NK-92 treated with Interleukin-12 subunit alpha and Interleukin-12 subunit beta, amount 100 ng/mL, for 24 hours (cell line): ENCODE measurements around the gene KIF20B.
"Not testable (repeated sequence)": the region's sequence is repeated elsewhere in the genome, so short reads cannot be mapped to it uniquely, and the experiment has no call there.

Experiments
- DNase-seq: peaks from one replicate; lab custom pipeline; 2025; lab: John Stamatoyannopoulos, UW

KIF20B gene

DNA sequence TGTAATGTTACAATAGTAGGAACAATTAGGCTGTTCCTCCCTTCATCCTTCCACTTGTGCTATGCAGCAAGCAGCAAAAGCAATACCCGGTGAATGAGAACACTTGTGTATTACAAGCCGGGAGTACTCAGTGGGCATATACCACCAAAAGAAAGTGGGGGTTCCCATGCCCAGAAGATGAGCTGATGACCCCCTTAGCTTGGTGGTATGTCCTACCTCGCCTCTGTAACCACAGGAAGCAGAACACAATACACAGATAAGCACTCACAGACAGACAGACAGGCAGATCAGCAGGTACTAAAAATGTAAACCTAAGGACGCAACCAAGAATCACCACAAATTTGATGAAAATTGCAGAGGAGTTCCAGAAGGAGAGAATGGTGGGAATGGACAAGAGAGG is 15.5 kb upstream of the KIF20B start:
- DNase-seq = no peak

DNA sequence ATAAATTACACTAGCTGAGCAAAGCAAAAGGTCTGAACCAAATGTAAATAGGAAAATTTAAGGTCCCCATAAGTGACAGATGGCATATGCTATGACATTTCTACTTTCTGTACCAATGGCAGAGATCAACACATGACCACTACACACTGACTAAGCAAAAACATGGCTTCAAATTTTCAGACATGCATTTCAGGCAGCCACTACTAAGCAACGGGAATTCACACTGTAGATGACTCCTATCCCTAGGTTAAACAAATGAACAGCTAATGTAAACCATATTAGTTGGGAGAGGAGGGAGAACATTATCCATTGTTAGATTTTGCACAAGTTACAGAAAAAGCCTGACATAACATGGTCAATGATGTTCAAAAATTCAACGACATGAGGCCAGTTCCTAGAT is 11.4 kb upstream of the KIF20B start:
- no peak for DNase-seq

DNA sequence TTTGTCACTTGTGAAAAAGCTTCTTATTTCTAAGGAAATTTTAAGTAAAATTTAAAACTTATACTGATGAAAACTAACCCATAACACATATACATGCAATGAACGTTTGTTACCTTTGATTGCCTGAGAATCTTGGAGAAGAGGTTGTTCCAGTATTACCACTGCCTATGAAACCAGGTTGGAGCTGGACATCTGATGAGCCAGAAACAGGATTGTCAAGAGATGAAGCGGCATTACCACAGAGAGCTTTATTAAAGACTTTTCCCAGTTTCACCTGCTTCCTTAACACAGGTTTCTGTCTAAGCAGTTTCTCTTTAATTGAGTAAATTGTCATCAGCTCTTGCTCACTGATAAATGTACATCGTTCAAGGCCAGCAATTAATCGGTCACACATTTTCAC is 9.0 kb upstream of the KIF20B start:
- DNase-seq = no peak

DNA sequence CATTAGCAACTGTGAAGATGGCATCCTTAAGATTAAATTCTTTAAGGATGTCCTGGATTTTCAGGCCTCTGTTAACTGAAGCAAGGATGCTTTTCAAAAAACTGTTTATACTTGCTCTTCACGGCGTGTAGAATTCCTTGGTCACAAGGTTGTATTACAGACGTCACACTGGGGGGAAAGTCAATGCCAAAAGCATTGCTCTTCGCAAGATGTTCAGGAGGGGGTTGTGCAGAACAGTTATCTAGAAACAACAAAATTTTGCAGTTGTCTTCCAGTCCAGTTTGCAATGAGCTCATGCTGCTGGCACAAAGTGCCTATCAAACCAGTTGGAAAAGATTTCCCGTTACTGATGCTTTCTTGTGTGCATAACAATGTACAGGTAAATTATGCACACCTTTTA is 8.2 kb upstream of the KIF20B start:
- DNase-seq = no peak

DNA sequence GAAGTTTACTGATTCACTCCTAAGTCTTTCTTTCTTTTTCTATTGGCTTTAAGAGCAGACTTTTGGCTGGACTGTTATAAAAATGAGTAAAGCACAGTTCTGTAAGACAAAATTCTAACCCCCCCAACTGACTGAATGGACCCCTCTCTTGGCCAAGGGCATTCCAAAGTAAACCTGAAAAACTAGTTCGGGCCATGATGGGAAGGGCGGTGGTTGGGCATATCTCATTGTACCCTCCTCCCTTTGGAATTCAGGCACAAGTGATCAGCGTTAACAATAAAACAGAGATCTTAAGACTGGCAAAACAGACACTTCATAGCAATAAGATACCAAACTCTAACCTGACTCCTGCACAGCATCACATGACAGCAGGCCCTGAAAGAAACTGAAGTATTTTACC is 6.1 kb upstream of the KIF20B start:
- DNase-seq = no peak

DNA sequence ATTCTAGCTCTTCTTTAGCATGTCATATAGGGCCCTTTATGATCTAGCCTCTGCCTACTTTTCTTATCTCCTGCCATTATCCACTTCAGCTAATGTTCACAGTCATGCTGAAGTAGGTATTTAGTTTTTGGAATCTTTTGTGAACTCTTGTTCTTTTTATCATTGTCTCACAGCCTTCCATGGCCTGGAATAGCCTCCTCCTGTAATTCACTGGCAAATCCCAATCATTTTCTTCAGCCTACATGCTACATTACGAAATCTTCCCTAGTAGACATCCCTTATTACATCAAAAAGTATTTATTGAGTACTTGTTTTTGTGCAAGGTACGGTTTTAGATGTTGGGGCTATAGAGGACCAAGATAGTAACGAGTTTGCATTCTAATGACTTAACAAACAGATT is 3.4 kb upstream of the KIF20B start:
- no peak for DNase-seq

DNA sequence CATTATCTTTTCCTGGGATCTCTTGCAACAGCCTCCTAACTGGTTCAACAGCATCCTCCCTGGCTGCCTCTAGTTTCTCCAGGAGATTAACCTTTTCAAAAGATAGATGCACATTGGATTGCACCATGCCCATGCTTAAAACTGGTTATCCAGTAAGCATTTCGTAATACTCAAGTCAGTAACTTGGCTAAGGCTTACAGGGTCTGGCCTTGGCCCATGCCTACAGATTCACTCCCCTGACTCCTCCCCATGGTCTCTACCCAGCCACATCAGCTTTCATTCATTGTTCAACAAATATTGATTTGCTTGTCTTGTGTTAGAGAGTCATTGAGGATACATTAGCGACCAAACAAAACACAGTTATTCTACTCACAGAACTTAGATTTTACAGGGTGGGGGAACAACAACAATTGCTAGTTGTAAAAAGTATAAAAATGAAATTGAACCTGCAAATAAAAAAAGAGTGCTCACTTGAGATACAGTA is 1.8 kb upstream of the KIF20B start:
- DNase-seq = no peak

DNA sequence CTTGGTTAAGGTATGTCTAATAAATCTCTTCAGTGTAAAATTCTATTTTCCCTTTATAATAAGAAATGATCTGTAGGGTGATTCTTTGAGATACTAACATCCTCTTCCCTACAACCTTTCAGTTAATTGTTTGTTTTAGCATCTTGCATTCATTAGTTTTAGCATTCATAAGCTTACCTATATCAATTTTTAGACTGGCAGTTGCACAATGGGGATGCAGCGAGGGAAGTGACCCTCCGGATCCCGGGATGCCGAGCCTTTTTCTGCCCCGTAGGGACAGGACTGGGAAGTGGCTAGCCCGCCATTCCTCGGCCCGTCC is 508 bp upstream of the KIF20B start:
- no peak for DNase-seq

DNA sequence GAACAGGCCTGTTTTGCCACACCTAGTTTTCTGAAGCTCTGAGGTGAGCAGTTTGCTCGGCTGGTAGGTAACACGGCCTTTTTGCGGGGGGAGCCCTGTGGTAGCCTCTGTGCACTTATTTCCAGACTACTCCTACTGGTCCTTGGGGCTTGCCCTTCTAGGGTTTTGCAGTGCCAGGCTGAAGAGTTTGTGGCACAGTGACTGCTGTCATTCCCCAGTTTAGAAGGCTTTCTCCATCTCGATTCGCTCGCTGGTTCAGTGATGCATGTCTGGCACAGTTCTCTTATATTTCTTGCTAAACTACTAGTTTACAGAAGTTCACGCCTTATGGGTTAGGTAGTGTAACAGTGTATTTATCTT is 711 bp downstream of the KIF20B start:
- peak; percentile 7 for DNase-seq

DNA sequence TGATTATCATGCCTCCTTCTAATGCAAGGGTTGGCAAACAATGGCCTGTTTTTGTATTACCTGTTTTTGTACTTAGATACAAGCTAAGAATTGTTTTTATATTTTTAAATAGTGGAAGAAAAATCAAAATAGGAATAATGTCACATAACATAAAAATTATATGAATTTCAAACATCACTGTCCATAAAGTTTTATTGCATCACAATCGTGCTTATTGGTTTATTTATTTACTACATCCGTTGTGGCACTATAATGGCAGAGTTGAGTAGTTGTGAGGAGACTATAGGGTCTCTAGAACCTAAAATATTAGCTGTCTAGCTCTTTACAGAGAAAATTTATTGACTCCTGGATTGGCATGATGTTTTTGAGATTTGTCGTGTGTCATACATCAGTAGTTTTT is 4.1 kb downstream of the KIF20B start:
- DNase-seq = no peak

DNA sequence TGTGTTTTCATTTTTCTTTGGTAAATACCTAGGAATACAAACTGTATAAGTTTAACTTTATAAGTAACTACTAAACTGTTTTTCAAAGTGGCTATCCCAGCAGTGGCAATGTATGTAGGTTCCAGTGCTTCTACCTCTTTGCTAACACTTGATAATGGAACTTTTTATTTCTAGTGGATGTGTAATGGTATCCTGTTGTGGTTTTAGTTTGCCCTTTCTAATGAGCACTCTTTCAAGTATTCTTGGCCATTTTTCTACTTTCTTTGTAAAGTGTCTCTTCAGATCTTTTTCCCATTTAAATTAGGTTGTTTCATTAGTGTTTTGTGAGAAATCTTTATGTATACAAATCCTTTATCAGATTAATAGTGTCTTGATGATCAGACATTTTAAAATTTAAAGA is 4.6 kb downstream of the KIF20B start:
- no peak for DNase-seq

DNA sequence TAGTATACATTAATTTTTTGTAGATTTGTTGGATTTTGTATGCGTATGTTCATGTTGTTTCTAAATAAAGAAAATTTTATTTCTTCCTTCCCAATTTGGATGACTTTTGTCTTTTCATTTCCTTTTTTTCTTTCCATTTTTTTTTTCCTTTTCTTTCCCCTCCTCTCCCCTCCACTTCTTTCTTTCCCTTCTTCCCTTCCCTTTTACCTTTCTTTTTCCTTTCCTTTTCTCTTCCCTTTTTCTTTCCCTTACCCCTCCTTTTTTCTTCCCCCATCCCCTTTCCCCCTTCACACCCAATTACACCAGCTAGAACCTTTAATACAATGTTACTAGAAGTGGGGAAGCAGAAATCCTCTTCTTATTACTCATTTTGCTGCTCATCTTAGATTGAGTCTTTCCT is 6.0 kb downstream of the KIF20B start:
- no peak for DNase-seq

DNA sequence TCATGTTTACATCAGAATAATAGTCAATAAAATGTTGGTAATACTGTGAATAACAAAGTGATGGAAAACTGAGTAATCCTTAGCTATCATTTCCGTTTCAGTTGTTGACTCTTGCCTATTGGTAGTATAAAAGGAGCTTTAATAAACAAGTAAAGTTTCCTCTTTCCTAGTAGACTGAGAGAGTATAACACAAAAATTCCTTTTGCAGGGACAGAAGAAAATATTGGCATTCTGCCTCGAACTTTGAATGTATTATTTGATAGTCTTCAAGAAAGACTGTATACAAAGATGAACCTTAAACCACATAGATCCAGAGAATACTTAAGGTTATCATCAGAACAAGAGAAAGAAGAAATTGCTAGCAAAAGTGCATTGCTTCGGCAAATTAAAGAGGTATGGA is 9.4 kb downstream of the KIF20B start:
- no peak for DNase-seq

DNA sequence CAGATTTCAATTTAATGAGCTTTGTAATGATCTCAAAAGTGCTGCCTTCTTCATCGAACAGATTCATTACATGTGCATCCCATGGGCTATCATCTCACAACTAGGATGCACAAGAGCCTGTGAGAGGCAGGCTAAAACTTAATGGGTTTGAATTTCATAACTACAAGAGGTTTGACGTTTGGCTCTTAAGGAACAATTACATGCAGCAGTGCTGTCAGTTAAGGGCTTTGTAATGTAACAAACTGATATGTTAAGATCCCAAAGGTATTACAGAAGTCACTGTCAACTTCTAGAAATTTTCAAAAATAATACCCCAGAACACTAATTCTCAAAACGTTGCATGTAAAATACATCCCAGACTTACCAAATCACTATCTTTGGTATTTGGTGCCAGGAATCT is 33.2 kb downstream of the KIF20B start:
- no peak for DNase-seq

DNA sequence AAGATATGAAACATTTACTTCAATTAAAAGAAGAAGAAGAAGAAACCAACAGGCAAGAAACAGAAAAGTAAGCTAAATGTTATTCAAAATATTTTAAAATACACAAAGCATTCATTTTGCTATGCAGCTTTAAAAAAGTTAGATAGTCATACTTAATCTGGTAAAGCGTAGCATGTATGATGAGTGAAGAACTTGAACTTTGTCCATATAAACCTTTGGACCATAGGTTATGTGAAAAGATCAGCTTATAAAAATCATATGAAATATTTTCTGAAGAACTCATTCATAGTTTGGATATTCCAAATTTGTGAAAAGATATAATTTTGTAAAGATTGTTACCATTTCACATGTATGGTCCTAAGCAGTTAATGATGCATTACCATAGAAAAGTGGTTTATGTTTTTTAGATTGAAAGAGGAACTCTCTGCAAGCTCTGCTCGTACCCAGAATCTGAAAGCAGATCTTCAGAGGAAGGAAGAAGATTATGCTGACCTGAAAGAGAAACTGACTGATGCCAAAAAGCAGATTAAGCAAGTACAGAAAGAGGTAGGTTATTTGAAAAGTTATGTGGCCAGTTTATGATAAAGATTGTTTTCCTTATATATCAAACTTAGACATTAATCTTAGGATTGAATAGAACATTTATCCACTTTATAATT is 37.3 kb downstream of the KIF20B start:
- DNase-seq = no peak

DNA sequence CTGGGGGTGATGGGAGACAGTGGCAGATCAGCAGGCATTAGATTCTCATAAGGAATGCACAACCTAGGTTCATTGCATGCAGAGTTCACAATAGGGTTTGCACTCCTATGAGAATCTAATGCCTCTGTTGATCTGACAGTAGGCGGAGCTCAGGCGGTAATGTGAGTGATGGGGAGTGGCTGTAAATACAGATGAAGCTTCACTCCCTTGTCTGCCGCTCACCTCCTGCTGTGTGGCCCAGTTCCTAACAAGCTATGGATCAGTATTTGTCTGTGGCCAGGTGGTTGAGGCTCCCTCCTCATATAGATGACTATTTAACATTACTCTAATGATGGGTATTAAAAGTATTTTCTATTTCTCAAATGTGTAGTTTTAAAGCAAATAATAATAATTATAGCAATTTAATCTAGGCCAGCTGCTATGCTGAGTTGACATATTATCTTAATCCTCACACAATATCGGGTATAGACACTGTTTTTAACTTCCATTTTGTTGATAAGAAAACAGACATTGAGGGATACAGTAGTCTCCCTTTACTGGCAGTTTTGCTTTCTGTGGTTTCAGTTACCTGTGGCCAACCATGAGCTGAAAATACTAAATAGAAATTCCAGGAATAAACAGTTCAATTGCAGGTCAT is 39.9 kb downstream of the KIF20B start:
- no peak for DNase-seq

DNA sequence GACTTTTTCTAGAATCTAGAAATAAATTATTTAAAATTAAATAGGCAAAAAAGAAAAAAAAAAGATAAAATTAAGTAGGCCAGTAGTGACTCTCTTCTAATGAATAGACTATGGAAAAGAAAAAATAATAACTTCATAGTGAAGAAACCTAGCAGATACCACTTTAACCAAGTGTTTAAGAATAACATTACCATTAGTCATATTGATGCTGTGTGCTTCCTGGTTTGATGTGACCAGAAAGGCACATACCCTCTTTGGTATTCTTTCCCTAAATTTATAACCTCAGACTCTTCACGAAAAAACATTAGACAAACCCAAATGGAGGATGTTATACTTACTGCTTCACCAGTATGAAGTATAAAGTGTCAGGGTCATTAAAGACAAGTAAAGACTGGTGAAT is 42.6 kb downstream of the KIF20B start:
- DNase-seq = no peak

DNA sequence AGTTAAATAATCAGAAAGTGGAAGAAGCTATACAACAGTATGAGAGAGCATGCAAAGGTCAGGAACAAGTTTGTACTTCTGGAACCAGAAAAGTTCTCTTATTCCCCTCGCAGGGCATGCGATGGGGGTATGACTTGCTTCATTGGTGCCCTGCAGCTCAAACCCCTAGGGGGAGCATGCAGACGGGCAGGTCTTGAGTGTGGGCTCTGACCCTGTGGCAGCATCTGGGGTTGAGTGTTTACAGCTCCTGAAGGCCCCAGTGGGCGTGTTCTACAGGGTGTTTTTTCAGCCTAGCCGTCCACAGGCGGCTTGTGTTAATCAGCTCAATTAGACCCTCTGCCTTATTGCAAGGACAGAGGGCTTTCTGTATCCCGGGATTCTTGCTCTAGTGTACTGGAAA is 44.5 kb downstream of the KIF20B start:
- no peak for DNase-seq

DNA sequence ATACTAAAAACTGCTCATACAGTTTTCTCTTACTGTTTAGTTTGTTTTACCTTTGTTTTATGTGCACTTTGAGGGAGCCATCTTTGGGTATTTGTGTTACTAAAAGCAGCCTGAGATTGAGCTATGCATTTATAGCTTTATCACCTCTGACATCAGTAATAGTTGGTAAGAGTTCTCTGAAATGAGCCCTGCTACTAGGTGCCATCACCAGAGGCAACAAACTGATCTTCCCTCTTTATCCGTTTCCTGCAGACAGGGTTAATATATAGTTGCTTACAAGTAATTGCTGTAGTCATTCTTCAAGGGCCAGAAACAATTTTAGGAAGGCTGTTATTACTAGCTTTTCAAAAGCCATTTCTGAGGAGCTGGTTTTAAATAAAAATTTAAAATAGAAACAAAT is 49.1 kb downstream of the KIF20B start:
- DNase-seq = no peak

DNA sequence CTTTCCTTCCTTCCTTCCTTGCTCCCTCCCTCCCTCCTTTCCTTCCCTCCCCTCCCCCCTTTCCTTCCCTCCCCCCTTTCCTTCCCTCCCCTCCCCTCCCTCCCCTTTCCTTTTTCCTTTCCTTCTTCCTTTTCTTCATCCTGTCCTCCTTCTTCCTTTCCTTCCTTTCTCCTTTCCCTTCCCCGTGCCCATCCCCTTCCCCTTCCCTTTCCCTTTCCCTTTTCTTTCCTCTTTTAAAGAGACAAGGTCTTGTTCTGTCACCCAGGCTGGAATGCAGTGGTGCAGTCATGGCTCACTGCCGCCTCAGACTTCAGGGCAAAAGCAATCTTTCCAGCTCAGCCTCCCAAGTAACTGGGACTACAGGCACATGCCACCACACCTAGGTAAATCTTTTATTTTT is 54.0 kb downstream of the KIF20B start:
- no peak for DNase-seq

DNA sequence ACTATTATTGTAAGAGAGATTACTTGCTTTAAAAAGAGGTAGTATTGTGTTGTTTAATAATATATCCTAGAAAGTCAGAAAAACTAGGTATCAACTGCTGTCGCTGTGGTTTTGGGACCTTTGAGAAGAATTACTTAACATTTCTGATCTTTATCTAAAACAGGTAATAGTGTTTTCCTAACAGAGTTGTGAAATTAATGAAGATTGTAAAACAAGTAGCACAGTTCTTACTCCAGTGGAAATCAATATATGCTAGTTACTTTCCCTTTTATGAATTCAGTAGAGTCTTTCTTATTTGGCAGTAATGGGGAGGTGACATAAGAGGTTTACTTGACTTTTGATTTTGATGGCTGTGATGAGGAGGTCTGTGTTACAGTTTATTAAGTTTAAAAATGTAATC is 58.1 kb downstream of the KIF20B start:
- DNase-seq = no peak

DNA sequence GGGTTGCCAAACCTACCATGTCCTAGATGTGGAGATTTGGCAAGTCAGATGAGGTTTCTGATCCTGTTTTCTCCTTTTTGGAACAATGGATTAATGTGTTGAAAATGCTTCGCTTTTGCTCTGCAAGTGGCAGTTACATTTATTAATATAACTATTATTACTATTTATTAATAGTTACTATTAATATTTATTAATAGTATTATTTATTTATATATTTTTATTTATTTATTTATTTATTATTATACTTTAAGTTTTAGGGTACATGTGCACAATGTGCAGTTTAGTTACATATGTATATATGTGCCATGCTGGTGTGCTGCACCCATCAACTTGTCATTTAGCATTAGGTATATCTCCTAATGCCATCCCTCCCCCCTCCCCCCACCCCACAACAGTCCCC is 62.3 kb downstream of the KIF20B start:
- not testable (repeated sequence) for DNase-seq

DNA sequence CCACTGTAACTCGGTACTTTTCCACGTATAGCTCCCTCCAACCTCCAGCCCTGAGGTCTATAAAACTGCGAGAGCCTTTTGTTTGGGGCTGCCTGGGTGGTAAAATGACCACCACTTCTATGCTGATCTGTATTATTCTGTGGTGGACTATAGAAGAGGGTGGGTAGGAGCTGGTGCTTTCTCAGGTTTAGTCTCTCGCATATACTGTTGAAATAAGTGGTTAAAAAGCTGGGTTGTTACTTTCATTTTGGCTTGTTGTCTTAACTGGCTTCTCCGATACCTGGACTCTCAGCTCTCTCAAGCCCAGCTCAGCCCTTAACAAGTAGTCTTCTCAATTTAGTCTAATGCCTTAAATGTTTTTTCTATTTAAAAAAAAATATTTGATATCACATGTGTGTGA is 70.3 kb downstream of the KIF20B start:
- no peak for DNase-seq

DNA sequence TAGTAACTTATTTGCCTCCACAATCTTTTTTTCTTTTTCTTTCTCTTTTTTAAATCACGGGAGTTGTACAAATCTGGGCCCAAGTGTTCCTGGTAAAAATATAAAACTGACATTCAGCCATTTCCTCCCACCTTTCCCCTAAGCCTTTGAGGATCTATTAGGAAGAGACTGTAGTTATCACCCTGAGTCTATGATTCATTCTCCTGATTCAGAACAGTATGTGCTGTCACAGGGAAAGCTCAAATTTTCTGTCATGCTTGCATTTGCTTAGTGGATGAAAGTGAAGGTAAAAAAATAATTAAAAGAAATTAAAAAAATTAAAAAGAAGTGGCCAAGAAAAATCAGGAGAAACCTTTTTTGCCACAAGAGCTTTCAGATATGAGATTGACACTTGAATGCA is 71.7 kb downstream of the KIF20B start:
- no peak for DNase-seq

DNA sequence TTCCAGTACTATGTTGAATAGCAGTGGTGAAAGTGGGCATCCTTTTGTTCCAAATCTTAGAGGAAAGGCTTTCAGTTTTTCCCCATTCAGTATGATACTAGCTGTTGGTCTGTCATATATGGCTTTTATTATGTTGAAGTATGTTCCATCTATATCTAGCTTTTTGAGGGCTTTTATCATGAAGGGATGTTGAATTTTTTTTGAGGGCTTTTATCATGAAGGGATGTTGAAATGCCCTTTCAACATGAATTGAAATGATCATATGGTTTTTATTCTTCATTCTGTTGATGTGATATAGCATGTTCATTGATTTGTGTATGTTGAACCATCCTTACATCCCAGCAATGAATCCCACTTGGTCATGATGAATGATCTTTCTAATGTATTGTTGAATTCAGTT is 75.3 kb downstream of the KIF20B start:
- DNase-seq = no peak
